Pons (tissue), 1 donor: ENCODE data around the gene BNC2.
A peak's percentile ranks its signal among the peaks of the same experiment; 100 is the strongest.

Experiments
- DNase-seq: peaks from one replicate; pipeline ENCODE4 v3.0.0-alpha.2; 2016; ENCODE audit warnings: low spot score

The BNC2 gene

GRCh38 chr9:16627967-16628366, 242.5 kb downstream of the BNC2 start:
- DNase-seq, result no peak

- no peak for DNase-seq
Measured at GRCh38 chr9:16627521-16627920, 242.9 kb downstream of the BNC2 start.

- peak; percentile 3 for DNase-seq
Measured at GRCh38 chr9:16626577-16627130, 243.8 kb downstream of the BNC2 start.

DNA sequence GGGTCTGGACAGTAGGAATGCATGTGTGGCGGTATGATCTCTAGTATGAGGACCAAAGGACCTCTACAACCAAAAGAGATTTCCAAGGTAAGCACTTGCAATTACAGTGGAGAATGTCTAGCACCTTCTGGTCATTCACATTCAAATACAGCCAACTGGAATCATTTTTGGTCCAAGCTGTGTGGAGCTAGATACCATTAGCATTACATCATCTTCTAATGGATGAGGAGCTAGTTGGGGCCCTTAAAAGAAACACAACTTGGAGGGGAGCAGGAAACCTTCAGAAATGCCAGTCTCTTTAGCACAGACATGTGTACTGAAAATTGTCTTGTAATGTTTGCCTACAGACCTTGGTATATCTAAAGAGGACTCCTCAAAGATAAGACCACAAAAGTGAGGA, 244.7 kb downstream of the BNC2 start:
- no peak for DNase-seq

DNA sequence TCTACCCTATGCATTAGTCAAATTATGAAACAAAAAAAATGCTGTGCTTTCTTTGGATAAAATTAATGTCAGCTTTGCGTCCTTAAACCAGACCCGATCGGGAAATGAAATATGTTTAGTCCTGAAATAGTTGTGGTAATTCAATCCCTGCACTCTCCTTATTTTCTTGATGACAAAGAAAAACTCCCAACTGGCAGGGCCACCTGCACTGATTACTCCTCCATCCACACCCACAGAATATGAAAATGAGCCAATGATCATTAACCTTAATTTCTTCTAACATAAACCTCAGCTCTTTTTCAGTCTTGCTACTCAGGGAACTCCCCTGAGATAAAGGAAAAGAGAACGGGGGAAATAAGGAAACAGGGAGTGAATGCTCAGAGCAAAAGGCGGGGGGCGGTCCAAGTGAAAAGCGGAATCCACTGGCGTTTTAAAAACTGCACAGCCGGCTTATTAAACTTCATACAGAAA, 245.3 kb downstream of the BNC2 start:
- no peak for DNase-seq

DNA sequence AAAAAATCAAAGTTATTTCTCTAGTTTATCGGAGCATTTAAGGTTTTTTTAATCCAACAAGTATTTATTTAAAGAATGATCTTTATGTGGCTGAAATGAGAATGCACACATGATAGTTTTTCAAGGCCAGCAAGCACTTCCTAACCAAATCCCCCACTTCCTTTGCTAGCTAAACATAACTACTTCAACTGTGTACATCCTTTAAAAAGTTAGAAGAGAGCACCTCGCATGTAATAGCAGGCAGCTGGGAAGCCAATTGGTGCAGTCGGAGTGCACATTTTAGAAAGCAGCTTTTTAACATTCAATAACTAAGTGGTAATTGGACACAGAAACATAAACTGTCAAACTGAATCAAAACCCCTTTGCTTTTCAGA, 245.7 kb downstream of the BNC2 start:
- DNase-seq, result no peak

DNA sequence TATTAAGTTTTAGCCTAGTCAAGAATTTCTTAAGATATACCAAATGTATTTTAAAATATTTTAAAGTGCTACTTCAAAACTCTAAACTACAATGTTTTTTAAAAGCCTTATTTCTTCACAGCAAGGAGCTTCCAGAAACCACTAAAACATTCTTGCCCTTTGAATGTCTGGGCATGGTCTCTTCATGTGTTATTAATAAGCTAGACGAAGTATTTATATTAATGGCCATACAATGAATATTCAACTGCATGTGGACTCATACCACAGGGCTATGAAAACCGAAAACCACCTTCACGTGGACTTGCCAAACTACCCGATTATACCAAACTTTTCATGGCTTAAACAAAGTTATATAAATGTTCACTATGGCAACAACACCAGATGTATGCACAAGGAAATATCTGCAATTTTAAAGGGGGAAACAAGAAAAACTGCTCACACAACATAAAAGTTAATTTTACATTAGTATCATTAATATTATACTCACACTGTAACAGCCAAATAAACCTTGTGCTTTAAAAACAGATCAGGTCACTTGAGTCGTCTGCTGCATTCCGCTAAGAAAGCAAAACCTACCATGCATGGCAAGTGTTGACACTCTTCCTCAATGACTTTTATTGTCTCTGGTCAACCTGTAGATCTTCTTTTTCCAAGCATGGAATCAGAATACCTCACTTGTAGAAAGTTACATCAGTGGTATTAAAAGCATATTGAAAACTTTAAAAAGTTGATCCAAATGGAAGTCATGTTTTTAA, 246.3 kb downstream of the BNC2 start:
- DNase-seq, result no peak

DNA sequence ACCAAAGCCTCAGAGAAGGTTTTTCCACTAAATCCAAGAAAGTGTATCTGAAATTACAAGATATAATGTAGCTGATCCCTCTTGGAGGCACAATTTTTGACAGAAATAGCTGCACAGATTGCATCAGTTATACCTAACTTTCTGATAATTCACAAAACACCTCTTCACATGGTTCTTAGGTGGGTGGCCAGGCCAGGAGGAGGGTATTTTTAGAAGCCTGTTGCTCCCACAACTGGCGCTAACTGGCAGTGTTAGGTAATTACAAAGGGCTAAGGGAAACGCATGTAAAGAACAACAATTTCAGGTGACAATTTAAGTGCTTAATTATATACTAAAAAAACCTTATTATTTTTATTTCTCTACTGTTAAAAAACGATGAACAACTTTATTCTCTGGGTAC, 247.9 kb downstream of the BNC2 start:
- DNase-seq, result no peak

DNA sequence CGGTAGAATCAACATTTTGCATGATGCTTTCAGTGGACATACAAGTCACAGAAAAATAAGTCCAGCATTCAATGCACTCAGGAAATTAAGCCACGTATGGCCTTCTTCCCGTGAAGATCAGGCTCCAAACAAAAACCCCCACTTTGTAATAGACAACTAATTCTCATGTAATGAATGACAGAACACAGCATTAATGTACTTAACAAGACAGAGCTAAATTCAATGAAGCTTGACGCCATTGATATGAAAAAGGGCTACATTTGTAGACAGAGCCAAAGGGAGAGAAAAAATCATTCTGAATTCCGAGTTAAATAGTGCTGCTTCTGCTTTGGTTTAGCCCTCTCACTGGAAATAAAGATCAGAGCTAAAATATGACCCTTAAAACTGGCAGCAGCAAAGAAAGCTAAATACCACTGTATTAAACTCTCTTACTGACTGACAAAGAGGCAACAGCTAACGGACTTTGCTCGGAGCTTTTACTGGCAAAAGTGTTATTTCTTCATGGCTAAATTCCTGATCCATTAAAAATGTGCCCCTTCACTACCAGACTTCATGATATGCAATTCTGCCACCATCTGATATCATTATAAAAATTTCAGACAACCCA, 250.5 kb downstream of the BNC2 start:
- no peak for DNase-seq

GRCh38 chr9:16619402-16619801, 251.1 kb downstream of the BNC2 start:
- no peak for DNase-seq

- no peak for DNase-seq
Measured at GRCh38 chr9:16618524-16618923, 251.9 kb downstream of the BNC2 start.

DNA sequence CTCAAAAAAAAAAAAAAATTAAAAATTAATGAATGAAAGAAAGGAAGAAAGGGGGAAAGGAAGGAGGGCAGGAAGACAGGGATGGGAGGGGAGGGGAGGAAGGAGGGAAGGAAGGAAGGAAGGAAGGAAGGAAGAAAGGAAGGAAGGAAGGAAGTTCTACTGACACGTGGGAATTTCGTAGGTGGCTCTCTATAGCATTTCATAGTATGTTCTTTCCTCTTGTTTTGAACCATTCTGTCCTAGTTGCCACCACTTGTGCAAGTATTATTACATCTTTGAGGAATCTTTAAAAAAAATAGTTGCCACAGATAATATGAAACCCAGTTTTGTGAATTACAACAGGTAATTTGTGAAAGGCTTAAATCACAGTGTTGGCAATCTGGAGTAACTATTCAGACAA, 253.8 kb downstream of the BNC2 start:
- no peak for DNase-seq

DNA sequence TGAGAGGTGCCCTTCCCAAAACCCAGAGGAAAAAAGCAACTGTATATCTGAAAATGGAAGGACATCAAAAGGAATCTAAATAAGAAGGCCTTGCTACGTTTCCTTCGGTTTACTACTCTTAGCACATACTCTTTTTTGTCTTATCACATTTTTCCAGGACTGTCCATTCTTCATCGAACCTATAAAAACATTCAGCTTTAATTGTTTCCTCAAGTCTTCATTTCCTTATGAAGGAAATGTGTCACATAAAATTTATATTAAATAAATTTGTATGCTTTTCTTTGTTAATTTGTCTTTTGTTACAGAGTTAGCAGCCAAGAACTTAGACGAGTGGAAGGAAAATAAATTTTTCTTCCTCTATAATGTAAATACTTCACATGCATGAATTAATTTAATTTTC, 255.0 kb downstream of the BNC2 start:
- DNase-seq, result no peak

DNA sequence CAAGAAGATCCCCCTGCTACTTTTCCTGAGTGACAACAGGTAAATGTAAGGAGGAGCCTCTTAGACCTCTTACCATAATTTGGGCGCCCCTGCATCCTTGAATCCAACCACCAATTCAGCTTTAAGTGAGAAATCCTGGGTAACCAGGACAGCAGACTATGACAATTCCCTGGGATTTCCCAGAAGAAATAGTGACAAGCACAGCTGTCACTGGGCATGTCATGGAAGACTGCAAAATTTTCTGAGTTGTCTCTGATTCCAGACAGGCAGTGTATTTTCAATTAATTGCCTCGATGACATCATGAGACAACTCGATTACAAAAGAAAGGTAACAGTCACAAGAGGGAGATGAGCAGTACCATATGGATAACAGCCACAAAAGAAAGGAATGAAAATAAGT, 256.9 kb downstream of the BNC2 start:
- DNase-seq, result no peak

- DNase-seq, result no peak
Measured at GRCh38 chr9:16613051-16613450, 257.4 kb downstream of the BNC2 start.

- no peak for DNase-seq
Measured at GRCh38 chr9:16612627-16613026, 257.8 kb downstream of the BNC2 start.

DNA sequence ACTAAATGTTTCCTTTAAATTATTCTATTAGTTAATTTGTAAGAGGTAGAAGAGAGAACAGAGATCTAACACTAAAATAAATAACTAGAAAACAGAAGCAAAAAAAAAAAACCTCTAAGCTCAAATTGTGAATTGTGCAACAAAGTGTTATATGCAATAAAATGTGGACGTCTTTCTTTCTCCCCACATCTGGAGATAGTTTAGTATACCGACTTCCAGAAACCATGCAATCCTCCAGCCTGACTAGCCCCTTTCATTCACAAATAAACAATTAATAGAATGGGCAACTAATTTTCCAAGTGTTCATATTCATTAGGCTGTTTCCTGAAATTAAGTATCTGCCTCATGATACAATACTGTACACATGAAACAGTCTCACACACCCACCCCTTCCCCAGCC, 258.5 kb downstream of the BNC2 start:
- DNase-seq, result no peak

DNA sequence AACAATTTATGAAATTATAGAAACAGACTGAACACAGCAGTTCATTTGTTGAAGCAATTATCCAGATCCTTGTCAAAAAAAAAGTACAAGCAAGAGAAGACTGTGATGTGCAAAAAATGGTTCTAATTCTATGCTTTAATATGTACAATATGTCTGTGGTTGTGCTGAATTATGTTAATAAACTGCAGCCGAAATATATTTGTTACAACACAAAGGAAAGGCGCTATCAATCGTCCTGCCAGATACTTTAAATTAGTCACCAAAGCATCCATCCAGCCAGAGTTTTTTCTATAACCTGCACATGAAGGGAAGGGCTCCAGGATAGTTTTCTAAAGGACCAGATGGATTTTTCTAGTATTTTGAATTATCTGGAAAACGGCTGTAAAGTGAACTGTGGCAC, 259.5 kb downstream of the BNC2 start:
- DNase-seq, result no peak

- DNase-seq, result no peak
Measured at GRCh38 chr9:16610538-16610937, 259.9 kb downstream of the BNC2 start.

DNA sequence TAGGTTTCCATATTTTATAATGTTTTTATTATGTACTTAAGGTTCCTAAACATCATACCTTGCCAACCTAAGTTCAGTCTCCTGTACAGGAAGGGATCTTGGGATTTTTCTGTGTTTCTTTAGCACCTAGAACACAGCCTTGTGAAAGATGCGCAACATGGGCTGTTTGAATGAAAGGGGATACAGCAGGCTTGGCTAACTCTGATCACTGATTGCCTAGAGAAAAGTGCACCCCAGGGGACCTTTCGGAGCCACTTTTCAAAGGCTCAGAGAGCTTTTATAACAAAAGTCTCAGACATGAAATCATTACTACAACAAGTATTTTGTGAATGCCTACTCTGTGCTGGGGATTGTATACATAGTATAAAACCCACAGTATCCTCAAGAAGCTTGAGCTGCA, 261.6 kb downstream of the BNC2 start:
- no peak for DNase-seq

DNA sequence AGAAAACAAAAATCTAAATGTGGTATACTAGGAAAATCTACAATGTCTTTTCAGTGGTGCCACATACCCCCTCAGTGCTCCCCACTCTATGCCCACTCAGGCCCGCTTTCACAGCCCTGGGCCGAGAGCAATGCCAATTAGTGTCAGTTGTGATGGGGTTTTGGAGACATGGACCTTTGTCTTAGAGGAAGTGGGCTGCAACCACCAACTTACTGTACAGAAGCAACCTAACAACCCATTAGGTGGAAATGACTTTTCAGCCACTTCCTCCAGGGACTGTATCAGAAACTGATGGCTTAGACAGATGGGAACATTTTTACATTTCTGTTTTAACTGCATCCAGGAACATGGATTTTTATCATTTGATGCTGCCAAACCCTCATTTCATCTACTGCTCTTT, 268.0 kb downstream of the BNC2 start:
- DNase-seq, result no peak

GRCh38 chr9:16601991-16602390, 268.5 kb downstream of the BNC2 start:
- DNase-seq, result no peak

DNA sequence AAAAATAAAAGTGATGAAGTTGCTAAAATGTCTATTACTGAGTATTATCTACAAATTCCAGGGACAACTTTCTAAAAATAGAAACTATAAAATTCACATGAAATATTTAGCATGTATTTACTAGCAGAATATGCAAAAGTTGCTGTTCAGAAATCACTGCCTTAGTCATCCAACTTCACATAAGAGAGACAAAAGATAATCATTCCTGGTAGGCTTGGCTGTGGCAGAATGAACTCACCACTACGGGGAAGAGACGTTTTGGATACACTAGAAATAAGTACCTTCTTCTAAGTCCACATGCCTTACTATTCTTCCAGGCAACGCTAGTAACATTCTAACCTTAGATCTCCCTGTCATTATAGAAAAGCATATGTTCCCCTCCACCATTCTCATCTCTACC, 272.2 kb downstream of the BNC2 start:
- no peak for DNase-seq

GRCh38 chr9:16597136-16597535, 273.3 kb downstream of the BNC2 start:
- DNase-seq, result no peak
